Measurements from ENCODE around the gene SMPD3. TPM values are rescaled to one million over a fixed set of nuclear protein-coding genes. Genes with fewer than 3 reads are reported as not detected.

The SMPD3 gene
- total RNA-seq, 4 donors from 2014 or later = 2.3 TPM; not detected in 3

DNA sequence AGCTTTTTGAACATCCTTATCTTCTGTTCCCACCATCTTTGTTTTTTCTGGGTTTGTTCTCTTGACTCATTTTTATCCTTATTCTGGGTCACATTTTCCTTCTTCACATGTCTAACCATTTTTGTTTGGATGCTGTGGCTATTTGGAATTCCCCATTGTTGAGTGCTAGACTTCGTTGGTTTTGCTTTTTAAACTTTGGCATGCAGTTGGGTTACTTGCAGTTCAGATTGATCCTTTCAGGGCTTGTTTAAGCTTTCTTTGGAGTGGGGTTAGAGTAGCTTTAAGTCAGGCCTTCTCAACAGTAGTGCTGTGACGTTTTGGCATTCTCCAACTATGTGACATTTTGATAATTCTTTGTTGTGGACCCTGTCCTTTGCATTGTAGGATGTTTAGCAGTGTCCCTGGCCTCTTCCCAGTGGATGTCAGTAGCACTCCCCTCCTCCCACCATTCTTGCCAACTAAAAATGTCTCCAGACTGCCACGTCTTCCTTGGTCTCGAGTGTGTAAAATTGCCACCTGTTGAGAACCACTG, 116.4 kb downstream of the SMPD3 start:
- peak overlapping the region; percentile 26 to 66 (median 58) for H3K27ac ChIP-seq
- H3K27me3 ChIP-seq = no peaks in the 10 kb centered on the region
- ATAC-seq (no peak), DNase-seq (no peak)
- in situ Hi-C loops (cut with MboI; ENCODE audit: low sequenced_read_pairs in 4 of 4) (loop anchor here in 2 of 4 donors (5.0 to 25.0 kb wide), 2 partner anchors 70 to 245 kb away; partner anchors contain the start of genes NFATC3 (in 2 of the 2) and SLC7A6 (in 1 of the 2)), intact Hi-C loops (cut with DNase I; ENCODE audit: low total_unique reads) (no loop called here)
- peaks cover 0 to 2% of the 10 kb centered on the region in 2 donors for H3K36me3 ChIP-seq
- no peaks in the 10 kb centered on the region for H3K9me3 ChIP-seq
- H3K4me1 ChIP-seq = peaks cover 0 to 30% of the 10 kb centered on the region in 2 donors
- TF ChIP-seq, protein P1, sequence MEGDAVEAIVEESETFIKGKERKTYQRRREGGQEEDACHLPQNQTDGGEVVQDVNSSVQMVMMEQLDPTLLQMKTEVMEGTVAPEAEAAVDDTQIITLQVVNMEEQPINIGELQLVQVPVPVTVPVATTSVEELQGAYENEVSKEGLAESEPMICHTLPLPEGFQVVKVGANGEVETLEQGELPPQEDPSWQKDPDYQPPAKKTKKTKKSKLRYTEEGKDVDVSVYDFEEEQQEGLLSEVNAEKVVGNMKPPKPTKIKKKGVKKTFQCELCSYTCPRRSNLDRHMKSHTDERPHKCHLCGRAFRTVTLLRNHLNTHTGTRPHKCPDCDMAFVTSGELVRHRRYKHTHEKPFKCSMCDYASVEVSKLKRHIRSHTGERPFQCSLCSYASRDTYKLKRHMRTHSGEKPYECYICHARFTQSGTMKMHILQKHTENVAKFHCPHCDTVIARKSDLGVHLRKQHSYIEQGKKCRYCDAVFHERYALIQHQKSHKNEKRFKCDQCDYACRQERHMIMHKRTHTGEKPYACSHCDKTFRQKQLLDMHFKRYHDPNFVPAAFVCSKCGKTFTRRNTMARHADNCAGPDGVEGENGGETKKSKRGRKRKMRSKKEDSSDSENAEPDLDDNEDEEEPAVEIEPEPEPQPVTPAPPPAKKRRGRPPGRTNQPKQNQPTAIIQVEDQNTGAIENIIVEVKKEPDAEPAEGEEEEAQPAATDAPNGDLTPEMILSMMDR (IDR thresholded peaks at IDR 0.05 in 4 of 5, conservative IDR thresholded peaks at IDR 0.05 in 1 of 5) = no peak
- no peak for TF ChIP-seq POLR2A (IDR thresholded peaks at IDR 0.05)
- no peak overlapping the region for H3K4me3 ChIP-seq

DNA sequence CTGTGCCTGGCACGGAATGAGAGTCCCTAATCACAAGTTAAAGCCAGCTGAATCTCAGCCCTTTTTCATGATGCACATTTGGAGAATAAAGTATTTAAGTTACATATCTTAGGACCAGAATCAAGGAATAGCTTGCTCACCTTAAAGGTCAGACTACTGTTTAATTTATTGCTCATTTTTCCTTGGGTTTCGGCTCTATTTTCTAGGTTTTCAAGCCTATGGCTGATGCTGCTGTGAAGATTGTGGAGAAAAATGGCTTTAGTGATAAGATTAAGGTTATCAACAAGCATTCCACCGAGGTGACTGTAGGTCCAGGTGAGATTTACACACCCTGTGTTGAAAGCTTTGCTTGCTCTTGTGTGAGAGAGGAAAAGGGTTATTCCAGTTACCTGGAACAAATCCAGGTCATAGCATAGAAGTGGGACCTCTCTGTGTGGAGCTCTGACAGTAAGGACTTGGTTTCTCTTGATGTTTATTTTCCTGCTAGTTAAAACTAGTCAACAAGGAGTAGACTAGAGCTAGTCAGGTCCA, 119.4 kb downstream of the SMPD3 start:
- Histone ChIP-seq H3K27me3 (no peaks in the 10 kb centered on the region), H3K4me1 (peaks cover 0 to 30% of the 10 kb centered on the region in 2 donors), H3K9me3 (no peaks in the 10 kb centered on the region), H3K27ac (peak overlapping the region in 1 of 4 donors; percentile 15), H3K4me3 (no peak overlapping the region), H3K36me3 (peaks cover 0 to 31% of the 10 kb centered on the region in 2 donors)
- intact Hi-C loops (cut with DNase I; ENCODE audit: low total_unique reads) (loop anchor here (1.0 kb wide), 2 partner anchors 68 to 90 kb away; no protein-coding TSS in a partner anchor), in situ Hi-C loops (cut with MboI; ENCODE audit: low sequenced_read_pairs in 4 of 4) (loop anchor here (5.0 to 25.0 kb wide), 3 partner anchors 67 to 242 kb away; partner anchors contain the start of genes NFATC3 (in 2 of the 4) and SLC7A6 (in 1 of the 4))
- TF ChIP-seq, protein P1 (IDR thresholded peaks at IDR 0.05 in 4 of 5, conservative IDR thresholded peaks at IDR 0.05 in 1 of 5) = peak in 1 of 5 experiments; percentile 6
- no peak for TF ChIP-seq POLR2A (IDR thresholded peaks at IDR 0.05)
- DNase-seq (no peak), ATAC-seq (no peak)

DNA sequence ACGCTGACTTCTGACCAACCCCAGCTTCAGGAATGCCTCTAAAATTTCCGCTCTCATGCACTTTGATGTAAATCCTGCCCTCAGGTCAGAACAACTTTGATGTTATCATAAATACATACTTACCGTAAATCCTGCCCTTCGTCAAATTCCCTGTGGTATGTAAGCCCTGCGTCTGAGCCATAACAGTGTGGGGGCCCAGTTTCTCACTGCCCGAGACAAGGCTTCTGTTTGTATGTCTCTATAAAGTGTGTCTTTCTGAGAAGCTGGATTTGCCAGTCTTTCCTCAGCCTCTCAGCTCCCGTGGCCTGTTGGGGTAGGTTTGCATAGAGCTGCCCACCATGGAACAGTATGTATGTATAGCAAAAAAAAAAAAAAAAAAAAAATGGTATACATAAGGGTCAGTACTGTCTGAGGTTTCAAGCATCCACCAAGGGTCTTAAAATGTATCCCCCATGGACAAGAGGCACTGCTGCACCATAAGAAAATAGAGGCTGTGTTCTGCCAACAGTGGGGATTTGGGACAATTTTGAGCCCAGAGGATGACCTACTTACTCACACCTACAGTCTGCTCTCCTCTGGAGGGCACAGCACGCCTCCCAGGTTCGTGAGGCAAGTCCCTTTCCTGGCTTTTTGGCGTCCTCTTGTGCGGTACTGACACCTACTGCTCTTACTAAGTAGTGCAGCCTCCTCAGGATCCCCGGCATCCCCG, 120.0 kb downstream of the SMPD3 start:
- TF ChIP-seq, protein P1 (IDR thresholded peaks at IDR 0.05 in 4 of 5, conservative IDR thresholded peaks at IDR 0.05 in 1 of 5) = peak; percentile 92 to 98 (median 95)
- no peak for TF ChIP-seq POLR2A (IDR thresholded peaks at IDR 0.05)
- H3K36me3 ChIP-seq = peaks cover 0 to 34% of the 10 kb centered on the region in 2 donors
- DNase-seq (peak; percentile 69 to 87), ATAC-seq (peak; percentile 90)
- no peaks in the 10 kb centered on the region for H3K9me3 ChIP-seq
- H3K27ac ChIP-seq = peak overlapping the region in 2 of 4 donors; percentile 44 to 56
- intact Hi-C loops (cut with DNase I; ENCODE audit: low total_unique reads) (loop anchor here (1.0 kb wide), 2 partner anchors 67 to 89 kb away; no protein-coding TSS in a partner anchor), in situ Hi-C loops (cut with MboI; ENCODE audit: low sequenced_read_pairs in 4 of 4) (loop anchor here (5.0 to 25.0 kb wide), 3 partner anchors 66 to 241 kb away; partner anchors contain the start of genes NFATC3 (in 2 of the 4) and SLC7A6 (in 1 of the 4))
- no peak overlapping the region for H3K4me3 ChIP-seq
- no peaks in the 10 kb centered on the region for H3K27me3 ChIP-seq
- peaks cover 0 to 25% of the 10 kb centered on the region in 2 donors for H3K4me1 ChIP-seq

DNA sequence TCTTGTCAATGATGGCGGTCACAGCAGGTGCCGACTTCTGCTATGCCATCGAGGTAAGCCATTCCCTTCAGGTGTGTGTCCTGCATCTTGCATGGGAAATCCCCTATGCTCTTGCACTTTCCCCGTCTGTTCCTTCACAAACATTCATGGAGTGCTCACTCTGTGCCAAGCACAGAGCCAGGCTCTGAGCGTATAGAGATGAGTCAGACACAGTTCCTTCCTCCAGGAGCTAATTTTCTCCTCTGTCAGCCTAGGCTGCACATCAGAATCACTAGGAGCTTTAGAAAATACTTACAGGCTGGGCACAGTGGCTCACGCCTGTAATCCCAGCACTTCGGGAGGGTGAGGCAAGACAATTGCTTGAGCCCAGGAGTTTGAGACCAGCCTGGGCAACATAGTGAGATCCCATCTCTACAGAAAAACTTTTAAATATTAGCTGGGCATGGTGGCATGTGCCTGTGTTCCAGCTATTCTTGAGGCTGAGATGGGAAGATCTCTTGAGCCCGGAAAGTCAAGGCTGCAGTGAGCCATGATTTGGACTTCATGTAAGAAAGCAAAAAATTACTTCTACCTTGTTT, 123.4 kb downstream of the SMPD3 start:
- Histone ChIP-seq H3K27me3 (no peaks in the 10 kb centered on the region), H3K4me1 (peaks cover 0 to 7% of the 10 kb centered on the region in 2 donors), H3K27ac (no peak overlapping the region), H3K9me3 (no peaks in the 10 kb centered on the region), H3K4me3 (no peak overlapping the region), H3K36me3 (peaks cover 0 to 44% of the 10 kb centered on the region in 2 donors)
- in situ Hi-C loops (cut with MboI; ENCODE audit: low sequenced_read_pairs in 4 of 4) (loop anchor here (5.0 to 25.0 kb wide), 4 partner anchors 63 to 238 kb away; partner anchors contain the start of genes NFATC3 (in 2 of the 4) and SLC7A6 (in 1 of the 4)), intact Hi-C loops (cut with DNase I; ENCODE audit: low total_unique reads) (no loop called here)
- ATAC-seq = no peak
- peak in 1 of 2 donors; percentile 2 for DNase-seq
- TF ChIP-seq, protein P1 (IDR thresholded peaks at IDR 0.05 in 4 of 5, conservative IDR thresholded peaks at IDR 0.05 in 1 of 5) = no peak
- TF ChIP-seq POLR2A (IDR thresholded peaks at IDR 0.05) = no peak

Measured in gastrocnemius medialis (tissue), 4 donors.